Vagina (tissue), 2 donors: Measurements from ENCODE around the gene CPM.

Source experiments
- POLR2A ChIP-seq, 2 donors: fragments of 450-650 bp; IDR thresholded peaks; one replicate each; pipeline ENCODE4 v1.6.1; 2017; ENCODE audit warnings: antibody characterized with exemption in 2 of 2, mild to moderate bottlenecking in 2 of 2, moderate library complexity in 2 of 2
- POLR2AphosphoS5 ChIP-seq, 2 donors: sonication (generic); formaldehyde crosslinking; IDR thresholded peaks; one replicate each; pipeline ENCODE4 v1.9.0; 2017; ENCODE audit warnings: antibody characterized with exemption in 2 of 2, mild to moderate bottlenecking in 2 of 2, low read depth in 1 of 2; ENCODE audit not compliant: insufficient read depth in 1 of 2
- TF ChIP-seq, protein P1 (sequence below), 3 experiments: fragments of 450-650 bp in 2 of 3; fragments of 200-600 bp in 1 of 3; sonication (generic) in 1 of 3; IDR thresholded peaks; one replicate each; pipeline ENCODE4 v1.5.1; 2017 to 2019; ENCODE audit warnings: antibody characterized with exemption in 3 of 3, mild to moderate bottlenecking in 2 of 3, moderate library complexity in 2 of 3

DNA sequence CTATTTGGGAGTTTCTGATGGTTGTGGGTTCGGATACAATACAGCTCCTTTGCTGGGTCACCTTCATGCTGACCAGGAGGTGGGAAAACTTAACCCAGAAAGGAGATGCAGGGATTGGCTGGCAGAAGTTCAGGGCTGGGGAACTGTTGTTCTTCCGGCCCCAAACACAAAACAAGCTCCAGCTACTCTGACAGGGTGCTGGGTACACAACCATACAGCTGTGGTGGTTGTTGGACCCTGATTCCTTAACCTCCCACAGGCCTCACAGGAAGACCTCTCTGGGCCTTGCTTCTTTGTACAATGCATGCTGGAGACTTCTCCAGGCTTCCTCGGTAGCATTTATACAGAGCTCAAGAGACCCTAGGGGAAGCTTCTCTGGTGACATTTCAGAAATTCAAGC, 47.6 kb downstream of the CPM start:
- TF ChIP-seq POLR2A (IDR thresholded peaks at IDR 0.05) = no peak
- TF ChIP-seq, protein P1, sequence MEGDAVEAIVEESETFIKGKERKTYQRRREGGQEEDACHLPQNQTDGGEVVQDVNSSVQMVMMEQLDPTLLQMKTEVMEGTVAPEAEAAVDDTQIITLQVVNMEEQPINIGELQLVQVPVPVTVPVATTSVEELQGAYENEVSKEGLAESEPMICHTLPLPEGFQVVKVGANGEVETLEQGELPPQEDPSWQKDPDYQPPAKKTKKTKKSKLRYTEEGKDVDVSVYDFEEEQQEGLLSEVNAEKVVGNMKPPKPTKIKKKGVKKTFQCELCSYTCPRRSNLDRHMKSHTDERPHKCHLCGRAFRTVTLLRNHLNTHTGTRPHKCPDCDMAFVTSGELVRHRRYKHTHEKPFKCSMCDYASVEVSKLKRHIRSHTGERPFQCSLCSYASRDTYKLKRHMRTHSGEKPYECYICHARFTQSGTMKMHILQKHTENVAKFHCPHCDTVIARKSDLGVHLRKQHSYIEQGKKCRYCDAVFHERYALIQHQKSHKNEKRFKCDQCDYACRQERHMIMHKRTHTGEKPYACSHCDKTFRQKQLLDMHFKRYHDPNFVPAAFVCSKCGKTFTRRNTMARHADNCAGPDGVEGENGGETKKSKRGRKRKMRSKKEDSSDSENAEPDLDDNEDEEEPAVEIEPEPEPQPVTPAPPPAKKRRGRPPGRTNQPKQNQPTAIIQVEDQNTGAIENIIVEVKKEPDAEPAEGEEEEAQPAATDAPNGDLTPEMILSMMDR (IDR thresholded peaks at IDR 0.05) = no peak
- no peak for TF ChIP-seq POLR2AphosphoS5 (IDR thresholded peaks at IDR 0.05; ENCODE audit: insufficient read depth in 1 of 2, low read depth in 1 of 2)
